H9 (cell line): ENCODE measurements around the gene OLA1. TPM values are rescaled to one million over a fixed set of nuclear protein-coding genes. Genes with fewer than 3 reads are reported as not detected.

ENCODE experiments used
- DNase-seq: peaks from one replicate; pipeline ENCODE4 v3.0.0-alpha.2; 2017
- H2AFZ ChIP-seq: one replicate; pipeline ENCODE4 v1.6.1; 2013; ENCODE audit warnings: mild to moderate bottlenecking, low read length, control low read depth, moderate library complexity
- H2AK5ac ChIP-seq: 2 replicates; pipeline ENCODE4 v1.6.1; 2013; ENCODE audit warnings: low read length, control low read depth, mixed read lengths; ENCODE audit not compliant: insufficient read length
- H2BK120ac ChIP-seq: one replicate; pipeline ENCODE4 v1.6.1; 2013; ENCODE audit warnings: low read depth, mild to moderate bottlenecking, low read length, control low read depth, inconsistent platforms; ENCODE audit not compliant: poor library complexity, severe bottlenecking
- H2BK12ac ChIP-seq: 2 replicates; pipeline ENCODE4 v1.6.1; 2013; ENCODE audit warnings: low read length, control low read depth, mixed read lengths, low read depth; ENCODE audit not compliant: insufficient read length
- H2BK15ac ChIP-seq: 2 replicates; pipeline ENCODE4 v1.6.1; 2013; ENCODE audit warnings: low read depth, low read length, control low read depth
- H2BK20ac ChIP-seq: one replicate; pipeline ENCODE4 v1.6.1; 2013; ENCODE audit warnings: low read depth, mild to moderate bottlenecking, low read length, control low read depth, inconsistent platforms; ENCODE audit not compliant: poor library complexity, severe bottlenecking
- H2BK5ac ChIP-seq: 2 replicates; pipeline ENCODE4 v1.6.1; 2013; ENCODE audit warnings: low read length, control low read depth, mixed read lengths; ENCODE audit not compliant: insufficient read length
- H3K14ac ChIP-seq: 2 replicates; pipeline ENCODE4 v1.6.1; 2013; ENCODE audit warnings: low read length, control low read depth; ENCODE audit not compliant: insufficient read depth
- H3K18ac ChIP-seq: 2 replicates; pipeline ENCODE4 v1.6.1; 2013; ENCODE audit warnings: low read depth, mild to moderate bottlenecking, mixed read lengths, low read length, control low read depth; ENCODE audit not compliant: insufficient read length
- H3K23ac ChIP-seq: 2 replicates; pipeline ENCODE4 v1.6.1; 2013; ENCODE audit warnings: low read length, control low read depth, mixed read lengths, low read depth; ENCODE audit not compliant: insufficient read length
- H3K23me2 ChIP-seq: 2 replicates; pipeline ENCODE4 v1.6.1; 2013; ENCODE audit warnings: low read depth, mild to moderate bottlenecking, mixed read lengths, low read length, control low read depth; ENCODE audit not compliant: insufficient read length, poor library complexity, severe bottlenecking
- H3K27ac ChIP-seq: 2 replicates; pipeline ENCODE4 v1.5.1; 2013; ENCODE audit warnings: low read length, control low read depth, mixed read lengths, low read depth; ENCODE audit not compliant: insufficient read length
- H3K27me3 ChIP-seq: 2 replicates; pipeline ENCODE4 v1.6.1; 2013; ENCODE audit warnings: low read length, control low read depth, inconsistent platforms; ENCODE audit not compliant: insufficient read depth
- H3K4ac ChIP-seq: 2 replicates; pipeline ENCODE4 v1.6.1; 2013; ENCODE audit warnings: low read depth, mild to moderate bottlenecking, control low read depth, inconsistent platforms, low read length, moderate library complexity
- H3K4me1 ChIP-seq: 2 replicates; pipeline ENCODE4 v1.6.1; 2013; ENCODE audit warnings: low read length, control low read depth, inconsistent platforms; ENCODE audit not compliant: insufficient read depth
- H3K4me2 ChIP-seq: 2 replicates; pipeline ENCODE4 v1.6.1; 2013; ENCODE audit warnings: low read length, control low read depth, mixed read lengths; ENCODE audit not compliant: insufficient read length, insufficient read depth
- H3K56ac ChIP-seq: 2 replicates; pipeline ENCODE4 v1.6.1; 2013; ENCODE audit warnings: low read depth, mild to moderate bottlenecking, mixed read lengths, low read length, control low read depth; ENCODE audit not compliant: insufficient read length
- H3K79me1 ChIP-seq: 2 replicates; pipeline ENCODE4 v1.6.1; 2013; ENCODE audit warnings: low read depth, mild to moderate bottlenecking, moderate library complexity, low read length, control low read depth, inconsistent platforms; ENCODE audit not compliant: insufficient read depth, poor library complexity, severe bottlenecking
- H3K79me2 ChIP-seq: 2 replicates; pipeline ENCODE4 v1.6.1; 2013; ENCODE audit warnings: low read length, control low read depth, inconsistent platforms; ENCODE audit not compliant: insufficient read depth
- H3K9ac ChIP-seq: 2 replicates; pipeline ENCODE4 v1.6.1; 2013; ENCODE audit warnings: low read length, control low read depth, mixed read lengths; ENCODE audit not compliant: insufficient read length; ENCODE audit errors: extremely low read depth
- H3K9me3 ChIP-seq: one replicate; pipeline ENCODE4 v1.6.1; 2013; ENCODE audit warnings: low read depth, low read length, inconsistent platforms; ENCODE audit not compliant: control insufficient read depth
- H3T11ph ChIP-seq: one replicate; pipeline ENCODE4 v1.6.1; 2013; ENCODE audit warnings: mild to moderate bottlenecking, low read length, control low read depth, inconsistent platforms
- H4K20me1 ChIP-seq: one replicate; pipeline ENCODE4 v1.6.1; 2013; ENCODE audit not compliant: control insufficient read depth, insufficient read length, insufficient read depth
- H4K5ac ChIP-seq: 2 replicates; pipeline ENCODE4 v1.6.1; 2013; ENCODE audit warnings: low read depth, mild to moderate bottlenecking, mixed read lengths, low read length, control low read depth; ENCODE audit not compliant: insufficient read length
- H4K8ac ChIP-seq: replicated peaks from 2 replicates; pipeline ENCODE4 v1.6.1; 2013; ENCODE audit warnings: low read length, control low read depth, mixed read lengths, low read depth; ENCODE audit not compliant: insufficient read length
- H4K91ac ChIP-seq: 2 replicates; pipeline ENCODE4 v1.6.1; 2013; ENCODE audit warnings: low read depth, mild to moderate bottlenecking, moderate library complexity, mixed read lengths, low read length, control low read depth; ENCODE audit not compliant: insufficient read length
- H3K27ac Mint-ChIP-seq, 3 experiments: 2 replicates in 2 of 3; 3 replicates in 1 of 3; pipeline ENCODE4 v1.8.0; 2020 to 2021; ENCODE audit warnings: mixed read lengths in 3 of 3, mild to moderate bottlenecking in 1 of 3, moderate library complexity in 1 of 3
- H3K27me3 Mint-ChIP-seq: 2 replicates; pipeline ENCODE4 v1.8.0; 2021; ENCODE audit warnings: low read depth, mild to moderate bottlenecking, moderate library complexity, mixed read lengths
- H3K36me3 Mint-ChIP-seq, 3 experiments: 2 replicates in 2 of 3; 3 replicates in 1 of 3; pipeline ENCODE4 v1.8.0; 2020 to 2021; ENCODE audit warnings: low read depth in 3 of 3, mixed read lengths in 3 of 3; ENCODE audit not compliant: insufficient read depth in 1 of 3
- H3K4me1 Mint-ChIP-seq, 2 experiments: 2 replicates each; pipeline ENCODE4 v1.8.0; 2020; ENCODE audit warnings: mixed read lengths in 2 of 2
- H3K4me3 Mint-ChIP-seq, 2 experiments: 2 replicates in 1 of 2; 3 replicates in 1 of 2; pipeline ENCODE4 v1.8.0; 2020 to 2021; ENCODE audit warnings: mild to moderate bottlenecking in 2 of 2, mixed read lengths in 2 of 2, moderate library complexity in 1 of 2
- H3K9me3 Mint-ChIP-seq, 2 experiments: 2 replicates in 1 of 2; 3 replicates in 1 of 2; pipeline ENCODE4 v1.8.0; 2020; ENCODE audit warnings: mild to moderate bottlenecking in 2 of 2, mixed read lengths in 2 of 2, moderate library complexity in 1 of 2
- CTCF ChIP-seq: fragments of 200-600 bp; sonication (generic); conservative IDR thresholded peaks from 3 replicates; pipeline ENCODE4 v1.8.0; 2021; ENCODE audit warnings: antibody characterized with exemption, mild to moderate bottlenecking
- WGBS: extraction: QIAGEN DNeasy Blood & Tissue Kit; methylation state at CpG from one replicate; pipeline ENCODE4 v1.1.7; 2013; ENCODE audit warnings: missing lambda C conversion rate, low lambda C conversion rate, mixed read lengths; ENCODE audit not compliant: insufficient read length; ENCODE audit errors: extremely low coverage; 5-methylcytosine and 5-hydroxymethylcytosine counted together
- total RNA-seq: library from RNA; stranded (reverse); gene quantifications from 2 replicates; pipeline ENCODE4 v1.2.1, GENCODE V29; 2021

OLA1 gene
- total RNA-seq, 1 experiment from 2014 or later, result 133 TPM

- H3K79me2 ChIP-seq, result no peaks in the 10 kb centered on the region
- no peaks in the 10 kb centered on the region for H3K27me3 ChIP-seq
- H2AFZ ChIP-seq, result no peak overlapping the region
- no peak overlapping the region for H2BK15ac ChIP-seq
- H3K9ac ChIP-seq, result no peak overlapping the region
- Mint-ChIP-seq H3K36me3 (no peaks in the 10 kb centered on the region; a peak in 1 of 7 replicates), H3K27me3 (no peaks in the 10 kb centered on the region), H3K9me3 (no peaks in the 10 kb centered on the region), H3K4me3 (no peak overlapping the region), H3K4me1 (peaks cover 0 to 3% of the 10 kb centered on the region in 2 experiments; a peak in 1 of 4 replicates), H3K27ac (no peak overlapping the region; a peak in 1 of 7 replicates)
- H3T11ph ChIP-seq, result no peak overlapping the region
- H3K4me1 ChIP-seq, result no peaks in the 10 kb centered on the region
- H2BK20ac ChIP-seq, result no peak overlapping the region
- H3K23me2 ChIP-seq, result no peaks in the 10 kb centered on the region
- no peak overlapping the region for H3K4ac ChIP-seq
- H3K79me1 ChIP-seq, result no peaks in the 10 kb centered on the region
- no peak for DNase-seq
- no CpG with 5 or more reads among the region's 8 CpGs for WGBS
- H2BK12ac ChIP-seq, result no peak overlapping the region
- H4K91ac ChIP-seq, result no peak overlapping the region
- no peak overlapping the region for H2BK120ac ChIP-seq
- no peak overlapping the region for H4K8ac ChIP-seq
- H3K27ac ChIP-seq, result no peak overlapping the region
- no peaks in the 10 kb centered on the region for H3K9me3 ChIP-seq
- no peak overlapping the region for H2AK5ac ChIP-seq
- H3K14ac ChIP-seq, result no peak overlapping the region
- H2BK5ac ChIP-seq, result no peak overlapping the region
- H3K4me2 ChIP-seq, result no peak overlapping the region
- no peak overlapping the region for H3K23ac ChIP-seq
- no peak overlapping the region for H4K5ac ChIP-seq
- no peak overlapping the region for H3K18ac ChIP-seq
- no peak for TF ChIP-seq CTCF
- no peak overlapping the region for H3K56ac ChIP-seq
- no peaks in the 10 kb centered on the region for H4K20me1 ChIP-seq
Measured at GRCh38 chr2:174153757-174154680, 94.3 kb downstream of the OLA1 start.
